PC-3 (cell line): ENCODE results near the gene HOXC5. TPM values are rescaled to one million over a fixed set of nuclear protein-coding genes. Genes with fewer than 3 reads are reported as not detected.
A peak's percentile ranks its signal among the peaks of the same experiment; 100 is the strongest.

Source experiments
- ATAC-seq: fragments of 200-7000 bp; cut with Tn5 transposase; 2 replicates; pipeline ENCODE4 v1.9.1; 2020; ENCODE audit warnings: mild to moderate bottlenecking, moderate library complexity
- BruUV-seq: library from RNA; stranded (reverse); fragments of 400-500 nt; replicated peaks from 2 replicates; lab custom pipeline; 2021; lab: Mats Ljungman, UMichigan
- CTCF ChIA-PET: fragments of 300-600 bp; sonication (Branson Sonifier 250); formaldehyde crosslinking; loops from one replicate; lab custom pipeline; 2022; ENCODE audit warnings: antibody characterized with exemption; lab: Charles Lee
- POLR2A ChIA-PET: fragments of 300-600 bp; sonication (Branson Sonifier 250); formaldehyde crosslinking; loops from one replicate; lab custom pipeline; 2022; ENCODE audit warnings: antibody characterized with exemption; ENCODE audit not compliant: unreplicated experiment; lab: Charles Lee
- DNase-seq: peaks from one replicate; pipeline ENCODE4 v3.0.0-alpha.2; 2015
- H2AFZ ChIP-seq: fragments of 300-600 bp; sonication (generic); 2 replicates; pipeline ENCODE4 v1.6.0; 2016; ENCODE audit warnings: antibody characterized with exemption, low read length
- H3F3A ChIP-seq: fragments of 300-600 bp; sonication (generic); one replicate; pipeline ENCODE4 v1.6.0; 2017; ENCODE audit warnings: antibody characterized with exemption, low read length, control low read depth, mild to moderate bottlenecking; ENCODE audit not compliant: unreplicated experiment
- H3K27ac ChIP-seq: fragments of 300-600 bp; sonication (generic); 2 replicates; pipeline ENCODE4 v1.5.1; 2016; ENCODE audit warnings: mild to moderate bottlenecking, low read length
- H3K27me3 ChIP-seq: fragments of 300-600 bp; sonication (generic); 2 replicates; pipeline ENCODE4 v1.6.1; 2016; ENCODE audit warnings: low read length, mixed read lengths
- H3K36me3 ChIP-seq: fragments of 300-600 bp; sonication (generic); 2 replicates; pipeline ENCODE4 v1.6.1; 2016; ENCODE audit warnings: low read depth, mixed run types, low read length, mixed read lengths
- H3K4me1 ChIP-seq: fragments of 300-600 bp; sonication (generic); 2 replicates; pipeline ENCODE4 v1.5.1; 2016; ENCODE audit warnings: low read length; ENCODE audit not compliant: insufficient read depth
- H3K4me2 ChIP-seq: fragments of 300-600 bp; sonication (generic); 2 replicates; pipeline ENCODE4 v1.6.0; 2016; ENCODE audit warnings: low read length
- H3K4me3 ChIP-seq: fragments of 300-600 bp; sonication (generic); 2 replicates; pipeline ENCODE4 v1.5.1; 2016; ENCODE audit warnings: mild to moderate bottlenecking, low read length, mixed read lengths
- H3K79me2 ChIP-seq: fragments of 300-600 bp; sonication (generic); 2 replicates; pipeline ENCODE4 v1.6.1; 2017; ENCODE audit warnings: low read length, mixed read lengths
- H3K9ac ChIP-seq: fragments of 300-600 bp; sonication (generic); 2 replicates; pipeline ENCODE4 v1.6.0; 2016; ENCODE audit warnings: mild to moderate bottlenecking, low read length
- H3K9me2 ChIP-seq: fragments of 300-600 bp; sonication (generic); replicated peaks from 2 replicates; pipeline ENCODE4 v1.6.1; 2016; ENCODE audit warnings: mixed run types, low read length, mixed read lengths
- H3K9me3 ChIP-seq: fragments of 300-600 bp; sonication (generic); 2 replicates; pipeline ENCODE4 v1.6.1; 2016; ENCODE audit warnings: low read length, mixed read lengths
- H4K20me1 ChIP-seq: fragments of 300-600 bp; sonication (generic); 2 replicates; pipeline ENCODE4 v1.6.1; 2016; ENCODE audit warnings: low read length, mixed read lengths
- EZH2 ChIP-seq: fragments of 300-600 bp; sonication (generic); IDR thresholded peaks from one replicate; pipeline ENCODE4 v1.6.1; 2017; ENCODE audit warnings: antibody characterized with exemption, mild to moderate bottlenecking, low read length; ENCODE audit not compliant: unreplicated experiment
- EZH2phosphoT487 ChIP-seq: fragments of 300-600 bp; sonication (generic); IDR thresholded peaks from 2 replicates; pipeline ENCODE4 v1.6.1; 2018; ENCODE audit warnings: mild to moderate bottlenecking, antibody characterized with exemption, low read length, borderline replicate concordance
- intact Hi-C: fragments of 100-400 bp; cut with micrococcal nuclease; formaldehyde crosslinking; loops from 2 replicates; pipeline ENCODE4 v1.9.0; 2023
- total RNA-seq: library from RNA; depleted of rRNA; stranded (reverse); fragments of >200 nt; gene quantifications from 2 replicates; pipeline ENCODE4 v1.2.3, GENCODE V29; 2014
- TF ChIP-seq, protein P1 (sequence below): fragments of 300-600 bp; sonication (generic); conservative IDR thresholded peaks from 2 replicates; pipeline ENCODE4 v1.5.1; 2017; ENCODE audit warnings: antibody characterized with exemption, low read depth, mild to moderate bottlenecking, low read length

Gene HOXC5
- total RNA-seq, 1 experiment from 2014 or later, result 0.26 TPM

DNA sequence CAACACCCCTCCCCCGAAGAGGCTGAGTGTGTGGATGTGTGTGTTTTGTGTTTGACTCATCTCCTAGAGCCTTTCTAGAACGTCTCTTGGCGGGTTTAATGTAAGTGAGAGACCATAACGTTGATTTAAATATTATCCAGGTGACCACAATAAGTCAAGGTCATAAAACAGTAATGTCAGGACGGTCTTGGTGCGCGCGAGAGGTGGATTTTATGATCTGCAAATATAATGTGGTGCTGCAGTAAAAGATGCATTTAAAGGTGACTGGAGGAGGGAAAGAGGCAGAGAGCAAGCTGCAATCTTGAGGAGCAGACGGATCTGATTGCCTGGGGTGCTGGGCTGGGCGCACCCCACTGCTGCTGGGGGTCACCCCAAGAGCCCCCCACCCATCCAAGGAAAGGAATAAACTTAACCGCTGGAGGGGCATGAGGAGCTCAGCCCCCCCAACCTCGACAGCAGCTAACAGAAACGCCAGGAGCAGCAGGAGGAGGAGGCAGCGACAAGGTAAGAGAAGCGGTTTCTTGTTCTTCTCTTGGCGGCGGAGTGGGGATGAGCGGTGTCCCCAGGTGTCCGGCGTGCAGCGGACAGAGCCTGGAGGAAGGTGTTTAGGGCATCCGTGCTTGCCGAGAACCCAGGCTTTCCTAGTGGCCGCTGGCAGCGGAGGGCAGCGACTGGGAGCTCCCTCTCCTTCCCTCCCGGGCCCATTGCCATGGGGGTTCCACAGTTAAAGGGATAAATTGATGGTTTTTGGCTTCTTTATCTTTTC lies 42.4 kb upstream of the HOXC5 start:
- H2AFZ ChIP-seq, result peak overlapping the region; percentile 92
- peak; percentile 67 for DNase-seq
- ATAC-seq, result peak; percentile 36
- peak overlapping the region; percentile 16; the same call in 1 of the 2 replicates for H3K9ac ChIP-seq
- ChIA-PET CTCF (interaction anchor here (0.5 to 0.6 kb wide), 5 partner anchors 9 to 208 kb away, joined by 3 to 6 read pairs (median 4); partner anchors contain the start of gene HOXC8), POLR2A (interaction anchor here (0.5 to 1.0 kb wide), 4 partner anchors 18 to 429 kb away, joined by 3 to 31 read pairs (median 4); partner anchors contain the start of gene HOXC8)
- intact Hi-C loops, result no loop called here
- no peaks in the 10 kb centered on the region for H3K9me2 ChIP-seq
- no peaks in the 10 kb centered on the region for H3F3A ChIP-seq
- H4K20me1 ChIP-seq, result no peaks in the 10 kb centered on the region
- H3K27ac ChIP-seq, result 0 out of 2 replicates have a peak overlapping the region, but pooled peaks have one; percentile 6
- no peaks in the 10 kb centered on the region for H3K9me3 ChIP-seq
- no peaks in the 10 kb centered on the region for H3K27me3 ChIP-seq
- no TSS peak for BruUV-seq
- TF ChIP-seq, protein P1, sequence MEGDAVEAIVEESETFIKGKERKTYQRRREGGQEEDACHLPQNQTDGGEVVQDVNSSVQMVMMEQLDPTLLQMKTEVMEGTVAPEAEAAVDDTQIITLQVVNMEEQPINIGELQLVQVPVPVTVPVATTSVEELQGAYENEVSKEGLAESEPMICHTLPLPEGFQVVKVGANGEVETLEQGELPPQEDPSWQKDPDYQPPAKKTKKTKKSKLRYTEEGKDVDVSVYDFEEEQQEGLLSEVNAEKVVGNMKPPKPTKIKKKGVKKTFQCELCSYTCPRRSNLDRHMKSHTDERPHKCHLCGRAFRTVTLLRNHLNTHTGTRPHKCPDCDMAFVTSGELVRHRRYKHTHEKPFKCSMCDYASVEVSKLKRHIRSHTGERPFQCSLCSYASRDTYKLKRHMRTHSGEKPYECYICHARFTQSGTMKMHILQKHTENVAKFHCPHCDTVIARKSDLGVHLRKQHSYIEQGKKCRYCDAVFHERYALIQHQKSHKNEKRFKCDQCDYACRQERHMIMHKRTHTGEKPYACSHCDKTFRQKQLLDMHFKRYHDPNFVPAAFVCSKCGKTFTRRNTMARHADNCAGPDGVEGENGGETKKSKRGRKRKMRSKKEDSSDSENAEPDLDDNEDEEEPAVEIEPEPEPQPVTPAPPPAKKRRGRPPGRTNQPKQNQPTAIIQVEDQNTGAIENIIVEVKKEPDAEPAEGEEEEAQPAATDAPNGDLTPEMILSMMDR, result no peak
- TF ChIP-seq EZH2phosphoT487 (no peak), EZH2 (no peak)
- peak overlapping the region; percentile 74 for H3K4me3 ChIP-seq
- H3K4me2 ChIP-seq, result peak overlapping the region; percentile 96
- H3K36me3 ChIP-seq, result no peaks in the 10 kb centered on the region
- peaks cover 49% of the 10 kb centered on the region for H3K79me2 ChIP-seq
- H3K4me1 ChIP-seq, result peaks cover 49% of the 10 kb centered on the region

DNA sequence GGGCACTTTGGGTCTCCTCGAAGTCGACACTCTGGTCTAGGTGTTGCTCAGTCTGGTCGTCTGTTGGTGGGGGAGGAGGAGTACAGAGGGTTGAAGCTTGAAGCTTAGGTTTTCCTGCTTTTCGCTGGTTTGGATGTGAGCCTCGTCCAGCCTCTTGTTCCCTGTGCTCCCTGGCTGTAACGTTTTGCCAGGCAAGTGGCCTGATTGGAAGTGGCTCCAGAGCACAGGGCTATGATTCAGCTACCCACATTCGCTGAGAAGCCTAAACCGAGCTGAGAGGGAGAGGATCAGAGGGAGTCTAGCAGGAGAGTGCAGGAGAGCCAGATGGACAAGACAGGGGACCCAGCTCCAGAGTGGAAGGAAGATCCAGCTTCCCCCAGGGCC lies 41.8 kb upstream of the HOXC5 start:
- Histone ChIP-seq H3K9ac (peak overlapping the region; percentile 16; the same call in 1 of the 2 replicates), H3K4me3 (peak overlapping the region; percentile 74)
- POLR2A ChIA-PET, result interaction anchor here (0.5 to 1.0 kb wide), 2 partner anchors 18 to 26 kb away, joined by 3 to 31 read pairs; partner anchors contain the start of gene HOXC8

More for the DNA sequence above, 41.8 kb upstream of the HOXC5 start:
- Histone ChIP-seq H3K27me3 (no peaks in the 10 kb centered on the region), H3K79me2 (peaks cover 55% of the 10 kb centered on the region), H3K9me3 (no peaks in the 10 kb centered on the region), H3K4me1 (peaks cover 49% of the 10 kb centered on the region), H3F3A (no peaks in the 10 kb centered on the region), H4K20me1 (no peaks in the 10 kb centered on the region), H3K9me2 (no peaks in the 10 kb centered on the region), H3K36me3 (no peaks in the 10 kb centered on the region), H3K4me2 (peak overlapping the region; percentile 96), H2AFZ (peak overlapping the region; percentile 92), H3K27ac (no peak overlapping the region)
- ATAC-seq, result peak; percentile 45
- BruUV-seq, result no TSS peak
- TF ChIP-seq, protein P1, result no peak
- TF ChIP-seq EZH2phosphoT487 (no peak), EZH2 (no peak)
- DNase-seq, result peak; percentile 71
- intact Hi-C loops, result no loop called here
- CTCF ChIA-PET, result interaction anchor here (0.6 kb wide), 2 partner anchors 187 to 670 kb away, joined by 3 read pairs; partner anchors contain the start of gene AAAS
